PC-9 (cell line): ENCODE data around the gene DAP3.

Experiments
- EZH2 ChIP-seq: fragments of 200-600 bp; sonication (generic); IDR thresholded peaks from 2 replicates; pipeline ENCODE4 v1.8.0; 2017; ENCODE audit warnings: antibody characterized with exemption, low read depth
- TF ChIP-seq, protein P1 (sequence below): fragments of 200-600 bp; sonication (generic); conservative IDR thresholded peaks from 2 replicates; pipeline ENCODE4 v1.6.1; 2017; ENCODE audit warnings: mixed run types, antibody characterized with exemption, mild to moderate bottlenecking, moderate library complexity

- TF ChIP-seq, protein P1, sequence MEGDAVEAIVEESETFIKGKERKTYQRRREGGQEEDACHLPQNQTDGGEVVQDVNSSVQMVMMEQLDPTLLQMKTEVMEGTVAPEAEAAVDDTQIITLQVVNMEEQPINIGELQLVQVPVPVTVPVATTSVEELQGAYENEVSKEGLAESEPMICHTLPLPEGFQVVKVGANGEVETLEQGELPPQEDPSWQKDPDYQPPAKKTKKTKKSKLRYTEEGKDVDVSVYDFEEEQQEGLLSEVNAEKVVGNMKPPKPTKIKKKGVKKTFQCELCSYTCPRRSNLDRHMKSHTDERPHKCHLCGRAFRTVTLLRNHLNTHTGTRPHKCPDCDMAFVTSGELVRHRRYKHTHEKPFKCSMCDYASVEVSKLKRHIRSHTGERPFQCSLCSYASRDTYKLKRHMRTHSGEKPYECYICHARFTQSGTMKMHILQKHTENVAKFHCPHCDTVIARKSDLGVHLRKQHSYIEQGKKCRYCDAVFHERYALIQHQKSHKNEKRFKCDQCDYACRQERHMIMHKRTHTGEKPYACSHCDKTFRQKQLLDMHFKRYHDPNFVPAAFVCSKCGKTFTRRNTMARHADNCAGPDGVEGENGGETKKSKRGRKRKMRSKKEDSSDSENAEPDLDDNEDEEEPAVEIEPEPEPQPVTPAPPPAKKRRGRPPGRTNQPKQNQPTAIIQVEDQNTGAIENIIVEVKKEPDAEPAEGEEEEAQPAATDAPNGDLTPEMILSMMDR: no peak
- no peak for TF ChIP-seq EZH2
Observed at GRCh38 chr1:155669233-155670162, 19.4 kb upstream of the DAP3 start.
